HG03457 (cell line): ENCODE measurements around the gene TSPAN16.

ENCODE experiments used
- ATAC-seq: cut with Tn5 transposase; IDR thresholded peaks from one replicate; pipeline ENCODE4 v1.9.1; 2021; ENCODE audit warnings: moderate number of reproducible peaks; ENCODE audit not compliant: unreplicated experiment

Gene TSPAN16

GRCh38 chr19:11267316-11268085, 28.5 kb upstream of the TSPAN16 start:
- ATAC-seq = no peak

- ATAC-seq = no peak
These were observed 27.1 kb upstream of the TSPAN16 start for GRCh38 chr19:11268783-11269267.

- ATAC-seq = no peak
These were observed 26.6 kb upstream of the TSPAN16 start for GRCh38 chr19:11269408-11269807.

- no peak for ATAC-seq
These were observed 22.7 kb upstream of the TSPAN16 start for GRCh38 chr19:11273296-11273695.

GRCh38 chr19:11273989-11274388, 22.0 kb upstream of the TSPAN16 start:
- ATAC-seq = no peak

- no peak for ATAC-seq
These were observed 21.4 kb upstream of the TSPAN16 start for GRCh38 chr19:11274533-11275086.

- ATAC-seq = no peak
These were observed 17.3 kb upstream of the TSPAN16 start for GRCh38 chr19:11278670-11279069.

GRCh38 chr19:11279505-11280236, 16.3 kb upstream of the TSPAN16 start:
- ATAC-seq = no peak

GRCh38 chr19:11281356-11282049, 14.5 kb upstream of the TSPAN16 start:
- ATAC-seq = no peak

GRCh38 chr19:11284515-11284914, 11.4 kb upstream of the TSPAN16 start:
- no peak for ATAC-seq

- no peak for ATAC-seq
These were observed 9.5 kb upstream of the TSPAN16 start for GRCh38 chr19:11286312-11286974.

GRCh38 chr19:11288349-11288748, 7.6 kb upstream of the TSPAN16 start:
- no peak for ATAC-seq

GRCh38 chr19:11290256-11290655, 5.7 kb upstream of the TSPAN16 start:
- no peak for ATAC-seq

GRCh38 chr19:11291415-11291814, 4.5 kb upstream of the TSPAN16 start:
- no peak for ATAC-seq

- ATAC-seq = no peak
These were observed 4.0 kb upstream of the TSPAN16 start for GRCh38 chr19:11291991-11292390.

- no peak for ATAC-seq
These were observed 2.2 kb upstream of the TSPAN16 start for GRCh38 chr19:11293433-11294389.

GRCh38 chr19:11295180-11295579, 780 bp upstream of the TSPAN16 start:
- no peak for ATAC-seq

GRCh38 chr19:11296264-11296663, 304 bp downstream of the TSPAN16 start:
- no peak for ATAC-seq

- no peak for ATAC-seq
These were observed 4.2 kb downstream of the TSPAN16 start for GRCh38 chr19:11299946-11300810.
